ENCODE data around the gene AUTS2.

Gene AUTS2

GRCh38 chr7:69654849-69655707 is 56.8 kb downstream of the AUTS2 start:
- no peak for DNase-seq

- no peak for DNase-seq
These were observed 57.8 kb downstream of the AUTS2 start for GRCh38 chr7:69656077-69656476.

- peak in 1 of 58 donors; percentile 11 for DNase-seq
These were observed 58.6 kb downstream of the AUTS2 start for GRCh38 chr7:69656890-69657289.

GRCh38 chr7:69657331-69657730 is 59.1 kb downstream of the AUTS2 start:
- no peak for DNase-seq

GRCh38 chr7:69657985-69658384 is 59.7 kb downstream of the AUTS2 start:
- no peak for DNase-seq

- DNase-seq = no peak
These were observed 61.7 kb downstream of the AUTS2 start for GRCh38 chr7:69659983-69660382.

GRCh38 chr7:69661342-69661741 is 63.1 kb downstream of the AUTS2 start:
- no peak for DNase-seq

GRCh38 chr7:69663911-69664832 is 65.9 kb downstream of the AUTS2 start:
- no peak for DNase-seq

- no peak for DNase-seq
These were observed 67.1 kb downstream of the AUTS2 start for GRCh38 chr7:69665369-69665768.

GRCh38 chr7:69668339-69668870 is 70.1 kb downstream of the AUTS2 start:
- no peak for DNase-seq

- DNase-seq = no peak
These were observed 72.4 kb downstream of the AUTS2 start for GRCh38 chr7:69670701-69671100.

- DNase-seq = no peak
These were observed 74.8 kb downstream of the AUTS2 start for GRCh38 chr7:69673074-69673473.

- DNase-seq = no peak
These were observed 76.5 kb downstream of the AUTS2 start for GRCh38 chr7:69674701-69675182.

- no peak for DNase-seq
These were observed 78.0 kb downstream of the AUTS2 start for GRCh38 chr7:69676247-69676646.

GRCh38 chr7:69677054-69677852 is 79.0 kb downstream of the AUTS2 start:
- no peak for DNase-seq

GRCh38 chr7:69677881-69678493 is 79.7 kb downstream of the AUTS2 start:
- DNase-seq = no peak

- DNase-seq = no peak
These were observed 80.4 kb downstream of the AUTS2 start for GRCh38 chr7:69678494-69679187.

GRCh38 chr7:69681181-69681580 is 82.9 kb downstream of the AUTS2 start:
- no peak for DNase-seq

GRCh38 chr7:69682518-69682917 is 84.2 kb downstream of the AUTS2 start:
- no peak for DNase-seq

- peak in 6 of 58 donors; percentile 2 to 37 (median 4) for DNase-seq
These were observed 84.7 kb downstream of the AUTS2 start for GRCh38 chr7:69683002-69683401.

All from anterior cingulate cortex (tissue), 58 donors.